ENCODE data around the gene ISY1. TPM values are rescaled to one million over a fixed set of nuclear protein-coding genes. Genes with fewer than 3 reads are reported as not detected.

ISY1 gene
- total RNA-seq, 1 experiment from 2014 or later = 43.6 TPM

- Histone ChIP-seq H3K27ac (ENCODE audit: low read depth, low read length) (no peak overlapping the region), H3K9me2 (ENCODE audit: insufficient read depth) (no peaks in the 10 kb centered on the region), H3K4me3 (replicated peaks in 1 of 2; ENCODE audit: low read depth in 1 of 2, low read length in 2 of 2) (no peak overlapping the region), H3K4me1 (ENCODE audit: control insufficient read depth in 1 of 2, insufficient read depth in 2 of 2, low read length in 2 of 2) (no peaks in the 10 kb centered on the region), H4K20me1 (ENCODE audit: insufficient read depth) (peaks cover 58% of the 10 kb centered on the region), H3K27me3 (ENCODE audit: insufficient read depth, low read length) (no peaks in the 10 kb centered on the region), H3K79me2 (ENCODE audit: insufficient read depth, low read length) (peaks cover 97% of the 10 kb centered on the region), H3K36me3 (ENCODE audit: control insufficient read depth in 1 of 2, insufficient read depth in 2 of 2, low read length in 2 of 2) (peaks cover 38 to 58% of the 10 kb centered on the region in 2 experiments), H2AFZ (ENCODE audit: low read depth, low read length, poor library complexity, severe bottlenecking) (no peak overlapping the region), H3K9ac (ENCODE audit: low read length) (no peak overlapping the region), H3K9me3 (ENCODE audit: control insufficient read depth in 1 of 2, insufficient read depth in 1 of 2, low read depth in 1 of 2, low read length in 2 of 2) (no peaks in the 10 kb centered on the region), H3K4me2 (ENCODE audit: low read length) (no peak overlapping the region)
- DNase-seq (ENCODE audit: low read depth, low spot score) = no peak
- TF ChIP-seq MAX (IDR thresholded peaks at IDR 0.05) (no peak), FOSL1 (IDR thresholded peaks at IDR 0.05; ENCODE audit: low read depth) (no peak), EZH2 (IDR thresholded peaks at IDR 0.05) (no peak), POLR2AphosphoS5 (IDR thresholded peaks at IDR 0.05; ENCODE audit: low read depth, low read length) (no peak), POLR2A (IDR thresholded peaks at IDR 0.05; ENCODE audit: borderline replicate concordance, extremely low read depth, insufficient read depth, insufficient read length) (no peak), TCF7L2 (IDR thresholded peaks at IDR 0.05; ENCODE audit: borderline replicate concordance, extremely low read depth, insufficient read depth, insufficient read length) (no peak), ATF3 (IDR thresholded peaks at IDR 0.05) (no peak), ZBTB33 (IDR thresholded peaks at IDR 0.05; ENCODE audit: extremely low read depth, insufficient replicate concordance, low read length) (no peak), SRF (IDR thresholded peaks at IDR 0.05; ENCODE audit: low read depth) (no peak)
- BruUV-seq (replicated peaks) = no TSS peak
- intact Hi-C loops (cut with micrococcal nuclease) = no loop called here
- CTCF ChIA-PET = no interaction called here
- RAD21 ChIA-PET (ENCODE audit: low non-redundant PET in 1 of 2, low total read pairs in 2 of 2, uncharacterized antibody in 2 of 2, unreplicated experiment in 2 of 2) = no interaction called here
- POLR2A ChIA-PET = no interaction called here
- ATAC-seq = no peak
Measured at GRCh38 chr3:129173725-129174124, 12.9 kb upstream of the ISY1 start.

Measured in HCT116 (cell line).